WTC11 (cell line): Measurements from ENCODE around the gene PRPF8. TPM values are rescaled to one million over a fixed set of nuclear protein-coding genes. Genes with fewer than 3 reads are reported as not detected.

ENCODE experiments used
- ATAC-seq: fragments of 200-7000 bp; cut with Tn5 transposase; 2 replicates; pipeline ENCODE4 v1.10.0; 2021; ENCODE audit warnings: mild to moderate bottlenecking, moderate library complexity
- CTCF ChIA-PET: fragments of 300-600 bp; sonication (Branson Sonifier 250); formaldehyde crosslinking; loops from one replicate; lab custom pipeline; 2021; ENCODE audit warnings: antibody characterized with exemption; lab: Charles Lee
- POLR2A ChIA-PET: fragments of 350-600 bp; sonication (Branson Sonifier 250); formaldehyde crosslinking; loops from one replicate; lab custom pipeline; 2021; ENCODE audit warnings: antibody characterized with exemption; lab: Charles Lee
- DNase-seq: peaks from one replicate; pipeline ENCODE4 v3.0.0; 2021; ENCODE audit warnings: low spot score
- H3K27ac Mint-ChIP-seq: 2 replicates; pipeline ENCODE4 v1.8.0; 2021; ENCODE audit warnings: mixed read lengths
- H3K27me3 Mint-ChIP-seq: 2 replicates; pipeline ENCODE4 v1.8.0; 2021; ENCODE audit warnings: low read depth, mild to moderate bottlenecking, moderate library complexity, mixed read lengths
- H3K36me3 Mint-ChIP-seq: 2 replicates; pipeline ENCODE4 v1.8.0; 2021; ENCODE audit warnings: mixed read lengths
- H3K4me1 Mint-ChIP-seq: 2 replicates; pipeline ENCODE4 v1.8.0; 2022; ENCODE audit warnings: mixed read lengths
- H3K4me3 Mint-ChIP-seq: 2 replicates; pipeline ENCODE4 v1.8.0; 2021; ENCODE audit warnings: mild to moderate bottlenecking, moderate library complexity, mixed read lengths
- H3K9me3 Mint-ChIP-seq: 2 replicates; pipeline ENCODE4 v1.8.0; 2021; ENCODE audit warnings: mixed read lengths
- FOXJ3 ChIP-seq: sonication (generic); formaldehyde crosslinking; IDR thresholded peaks from 2 replicates; pipeline ENCODE4 v1.9.0; 2021; ENCODE audit warnings: missing genetic modification reagents, mild to moderate bottlenecking, borderline replicate concordance
- GTF2I ChIP-seq: fragments of 250-450 bp; sonication (Bioruptor Pico); conservative IDR thresholded peaks from 2 replicates; pipeline ENCODE4 v1.4.0; 2021; ENCODE audit warnings: mild to moderate bottlenecking
- IRF2 ChIP-seq: sonication (generic); formaldehyde crosslinking; IDR thresholded peaks from 2 replicates; pipeline ENCODE4 v1.8.0; 2022; ENCODE audit warnings: low read depth, missing genetic modification reagents, borderline replicate concordance
- KAT7 ChIP-seq: sonication (generic); formaldehyde crosslinking; IDR thresholded peaks from 2 replicates; pipeline ENCODE4 v1.8.1; 2023; ENCODE audit warnings: missing genetic modification reagents, mild to moderate bottlenecking, borderline replicate concordance
- NFE2L1 ChIP-seq: sonication (generic); formaldehyde crosslinking; IDR thresholded peaks from 2 replicates; pipeline ENCODE4 v1.8.1; 2023; ENCODE audit warnings: missing genetic modification reagents
- OVOL2 ChIP-seq: fragments of 250-450 bp; sonication (Bioruptor Pico); IDR thresholded peaks from 2 replicates; pipeline ENCODE4 v1.9.0; 2021; ENCODE audit warnings: mild to moderate bottlenecking, borderline replicate concordance
- TEAD1 ChIP-seq: sonication (generic); formaldehyde crosslinking; IDR thresholded peaks from 2 replicates; pipeline ENCODE4 v1.8.0; 2022; ENCODE audit warnings: mild to moderate bottlenecking, missing genetic modification reagents
- USF2 ChIP-seq: sonication (generic); formaldehyde crosslinking; IDR thresholded peaks from 2 replicates; pipeline ENCODE4 v1.8.1; 2023; ENCODE audit warnings: mild to moderate bottlenecking, missing genetic modification reagents, moderate library complexity
- ZNF121 ChIP-seq: sonication (generic); formaldehyde crosslinking; IDR thresholded peaks from 2 replicates; pipeline ENCODE4 v1.8.0; 2023; ENCODE audit warnings: missing genetic modification reagents
- ZNF219 ChIP-seq: sonication (generic); formaldehyde crosslinking; IDR thresholded peaks from 2 replicates; pipeline ENCODE4 v1.8.0; 2023; ENCODE audit warnings: missing genetic modification reagents, mild to moderate bottlenecking, borderline replicate concordance
- ZNF532 ChIP-seq: fragments of 250-450 bp; sonication (Bioruptor Pico); IDR thresholded peaks from 2 replicates; pipeline ENCODE4 v1.9.0; 2021; ENCODE audit warnings: mild to moderate bottlenecking, borderline replicate concordance
- total RNA-seq: library from RNA; stranded (reverse); gene quantifications from 3 replicates; pipeline ENCODE4 v1.2.3, GENCODE V29; 2021
- TF ChIP-seq, protein P1 (sequence below): sonication (generic); formaldehyde crosslinking; IDR thresholded peaks from 2 replicates; pipeline ENCODE4 v1.8.1; 2023; ENCODE audit warnings: mild to moderate bottlenecking, missing genetic modification reagents, borderline replicate concordance
- TF ChIP-seq, protein P2 (sequence below): sonication (generic); formaldehyde crosslinking; IDR thresholded peaks from 2 replicates; pipeline ENCODE4 v1.8.0; 2023; ENCODE audit warnings: missing genetic modification reagents

The PRPF8 gene
- total RNA-seq, 1 experiment from 2014 or later: 388 TPM

GRCh38 chr17:1625581-1625980 lies 59.1 kb downstream of the PRPF8 start (continued):
- TF ChIP-seq ZNF532 (CRISPR knock-in tag) (no peak), GTF2I (CRISPR knock-in tag) (no peak), NFE2L1 (CRISPR knock-in tag) (no peak), IRF2 (CRISPR knock-in tag) (no peak)
- TF ChIP-seq, protein P1, sequence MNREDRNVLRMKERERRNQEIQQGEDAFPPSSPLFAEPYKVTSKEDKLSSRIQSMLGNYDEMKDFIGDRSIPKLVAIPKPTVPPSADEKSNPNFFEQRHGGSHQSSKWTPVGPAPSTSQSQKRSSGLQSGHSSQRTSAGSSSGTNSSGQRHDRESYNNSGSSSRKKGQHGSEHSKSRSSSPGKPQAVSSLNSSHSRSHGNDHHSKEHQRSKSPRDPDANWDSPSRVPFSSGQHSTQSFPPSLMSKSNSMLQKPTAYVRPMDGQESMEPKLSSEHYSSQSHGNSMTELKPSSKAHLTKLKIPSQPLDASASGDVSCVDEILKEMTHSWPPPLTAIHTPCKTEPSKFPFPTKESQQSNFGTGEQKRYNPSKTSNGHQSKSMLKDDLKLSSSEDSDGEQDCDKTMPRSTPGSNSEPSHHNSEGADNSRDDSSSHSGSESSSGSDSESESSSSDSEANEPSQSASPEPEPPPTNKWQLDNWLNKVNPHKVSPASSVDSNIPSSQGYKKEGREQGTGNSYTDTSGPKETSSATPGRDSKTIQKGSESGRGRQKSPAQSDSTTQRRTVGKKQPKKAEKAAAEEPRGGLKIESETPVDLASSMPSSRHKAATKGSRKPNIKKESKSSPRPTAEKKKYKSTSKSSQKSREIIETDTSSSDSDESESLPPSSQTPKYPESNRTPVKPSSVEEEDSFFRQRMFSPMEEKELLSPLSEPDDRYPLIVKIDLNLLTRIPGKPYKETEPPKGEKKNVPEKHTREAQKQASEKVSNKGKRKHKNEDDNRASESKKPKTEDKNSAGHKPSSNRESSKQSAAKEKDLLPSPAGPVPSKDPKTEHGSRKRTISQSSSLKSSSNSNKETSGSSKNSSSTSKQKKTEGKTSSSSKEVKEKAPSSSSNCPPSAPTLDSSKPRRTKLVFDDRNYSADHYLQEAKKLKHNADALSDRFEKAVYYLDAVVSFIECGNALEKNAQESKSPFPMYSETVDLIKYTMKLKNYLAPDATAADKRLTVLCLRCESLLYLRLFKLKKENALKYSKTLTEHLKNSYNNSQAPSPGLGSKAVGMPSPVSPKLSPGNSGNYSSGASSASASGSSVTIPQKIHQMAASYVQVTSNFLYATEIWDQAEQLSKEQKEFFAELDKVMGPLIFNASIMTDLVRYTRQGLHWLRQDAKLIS (CRISPR knock-in tag): no peak

- Mint-ChIP-seq H3K4me3 (no peak overlapping the region), H3K4me1 (peaks cover 22% of the 10 kb centered on the region), H3K36me3 (no peaks in the 10 kb centered on the region), H3K27me3 (peaks cover 9% of the 10 kb centered on the region), H3K27ac (no peak overlapping the region), H3K9me3 (no peaks in the 10 kb centered on the region)
- ATAC-seq (no peak), DNase-seq (no peak)
- TF ChIP-seq, protein P2, sequence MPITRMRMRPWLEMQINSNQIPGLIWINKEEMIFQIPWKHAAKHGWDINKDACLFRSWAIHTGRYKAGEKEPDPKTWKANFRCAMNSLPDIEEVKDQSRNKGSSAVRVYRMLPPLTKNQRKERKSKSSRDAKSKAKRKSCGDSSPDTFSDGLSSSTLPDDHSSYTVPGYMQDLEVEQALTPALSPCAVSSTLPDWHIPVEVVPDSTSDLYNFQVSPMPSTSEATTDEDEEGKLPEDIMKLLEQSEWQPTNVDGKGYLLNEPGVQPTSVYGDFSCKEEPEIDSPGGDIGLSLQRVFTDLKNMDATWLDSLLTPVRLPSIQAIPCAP (CRISPR knock-in tag): no peak
- TF ChIP-seq KAT7: no peak
- CTCF ChIA-PET: interaction anchor here (1.0 to 8.7 kb wide), 5 partner anchors 9 to 92 kb away, joined by 3 to 240 read pairs (median 3); no protein-coding TSS in a partner anchor
- POLR2A ChIA-PET: no interaction called here
These were observed 59.6 kb downstream of the PRPF8 start for GRCh38 chr17:1625053-1625452.

DNA sequence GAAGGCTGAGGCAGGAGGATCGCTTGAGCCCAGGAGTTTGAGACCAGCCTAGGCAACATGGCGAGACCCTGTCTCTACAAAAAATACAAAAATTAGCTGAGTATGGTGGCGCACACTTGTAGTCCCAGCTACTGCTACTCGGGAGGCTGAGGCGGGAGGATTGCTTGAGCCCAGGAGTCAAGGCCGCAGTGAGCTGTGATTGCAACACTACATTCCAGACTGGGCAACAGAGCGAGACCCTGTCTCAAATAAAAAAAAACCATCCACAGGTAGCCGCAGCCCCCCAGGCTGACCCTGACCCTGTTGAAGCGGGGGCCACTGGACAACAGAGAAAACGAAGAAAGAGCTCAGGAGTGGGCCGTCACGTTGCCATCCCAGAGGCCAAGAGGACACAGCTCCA lies 60.0 kb downstream of the PRPF8 start:
- no peak overlapping the region for H3K27ac Mint-ChIP-seq
- TF ChIP-seq ZNF121: 0 out of 2 replicates have a peak, but pooled peaks have one; percentile 35
- TF ChIP-seq USF2: no peak
- no peaks in the 10 kb centered on the region for H3K9me3 Mint-ChIP-seq
- DNase-seq: no peak
- no peaks in the 10 kb centered on the region for H3K36me3 Mint-ChIP-seq
- ChIA-PET POLR2A (no interaction called here), CTCF (interaction anchor here (0.6 to 8.7 kb wide), 5 partner anchors 8 to 91 kb away, joined by 3 to 240 read pairs (median 3); no protein-coding TSS in a partner anchor)
- H3K4me1 Mint-ChIP-seq: peaks cover 22% of the 10 kb centered on the region
- H3K4me3 Mint-ChIP-seq: no peak overlapping the region
- ATAC-seq: no peak
- H3K27me3 Mint-ChIP-seq: peaks cover 5% of the 10 kb centered on the region; the same call in 1 of the 2 replicates

DNA sequence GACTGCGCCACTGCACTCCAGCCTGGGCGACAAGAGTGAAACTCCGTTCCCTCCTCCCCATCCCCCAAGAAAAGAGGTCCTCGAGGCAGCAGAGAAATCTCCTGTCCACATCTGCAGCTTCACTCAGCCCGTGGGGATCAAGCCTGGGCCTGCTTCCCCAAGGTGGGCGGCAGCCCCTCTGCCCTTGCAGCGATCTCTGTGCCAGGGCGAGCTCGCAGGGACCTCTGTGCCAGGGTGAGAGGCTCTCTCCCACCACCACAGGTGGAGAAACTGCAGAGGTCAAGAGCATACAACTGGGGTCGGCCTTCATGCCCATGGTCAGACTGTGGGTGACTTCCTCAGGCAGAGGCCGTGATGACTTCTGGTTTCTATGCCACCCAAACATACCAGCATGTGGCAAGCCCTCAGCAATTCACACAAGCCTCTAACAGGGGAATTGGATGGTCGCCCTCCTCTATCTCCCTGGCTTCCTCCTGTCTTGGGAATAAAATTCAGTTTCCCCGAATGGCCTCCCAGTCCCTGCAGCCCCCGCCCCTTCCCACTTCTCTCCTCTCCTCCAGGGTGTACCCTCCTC lies 61.5 kb downstream of the PRPF8 start:
- ChIA-PET POLR2A (no interaction called here), CTCF (interaction anchor here (1.0 to 2.0 kb wide), 3 partner anchors 26 to 90 kb away, joined by 3 to 9 read pairs (median 6); partner anchors contain the start of gene RILP)
- H3K4me1 Mint-ChIP-seq: peaks cover 22% of the 10 kb centered on the region
- no peaks in the 10 kb centered on the region for H3K36me3 Mint-ChIP-seq
- H3K9me3 Mint-ChIP-seq: no peaks in the 10 kb centered on the region
- no peak for ATAC-seq
- peaks cover 5% of the 10 kb centered on the region; the same call in 1 of the 2 replicates for H3K27me3 Mint-ChIP-seq
- H3K27ac Mint-ChIP-seq: peak overlapping the region; percentile 70; the same call in 1 of the 2 replicates
- no peak overlapping the region for H3K4me3 Mint-ChIP-seq
- no peak for DNase-seq
- TF ChIP-seq TEAD1 (CRISPR knock-in tag): no peak
- no peak for TF ChIP-seq FOXJ3 (CRISPR knock-in tag)
- no peak for TF ChIP-seq ZNF219 (CRISPR knock-in tag)
- TF ChIP-seq OVOL2 (CRISPR knock-in tag): no peak
